HepG2 (cell line): Measurements from ENCODE around the gene TTLL10. TPM values are rescaled to one million over a fixed set of nuclear protein-coding genes. Genes with fewer than 3 reads are reported as not detected.

Source experiments
- PHB2 ChIP-seq: fragments of 450-650 bp; IDR thresholded peaks from 2 replicates; pipeline ENCODE4 v1.6.1; 2018; ENCODE audit not compliant: partially characterized antibody
- POGZ ChIP-seq: sonication (generic); formaldehyde crosslinking; IDR thresholded peaks from 2 replicates; pipeline ENCODE4 v1.4.0; 2020; ENCODE audit warnings: mild to moderate bottlenecking, missing genetic modification reagents
- PTBP1 ChIP-seq: fragments of 200-400 bp; formaldehyde crosslinking; IDR thresholded peaks from 2 replicates; pipeline ENCODE4 v1.6.1; 2018; ENCODE audit warnings: low read length, low read depth; ENCODE audit not compliant: poor library complexity, severe bottlenecking
- ZNF713 ChIP-seq: sonication (generic); formaldehyde crosslinking; IDR thresholded peaks from 2 replicates; pipeline ENCODE4 v1.4.0; 2020; ENCODE audit warnings: mild to moderate bottlenecking, missing genetic modification reagents
- polyA plus RNA-seq, 8 experiments: library from polyadenylated mRNA; depleted of rRNA in 3 of 8; stranded (reverse) in 7 of 8; unstranded in 1 of 8; fragments of >200 nt; fragmentation: Illumina TruSeq in 4 of 8; extraction: Trizol in 4 of 8; gene quantifications; 2 replicates each; pipeline versions ENCODE4 v1.2.1 to v1.2.3, GENCODE V29; 2011 to 2016; ENCODE audit warnings: low read depth in 4 of 8, missing spikeins in 1 of 8, mixed read lengths in 1 of 8; ENCODE audit not compliant: insufficient read depth in 1 of 8
- total RNA-seq, 5 experiments: library from RNA; depleted of rRNA; stranded (reverse); fragments of >200 nt; fragmentation: Illumina TruSeq; extraction: Trizol; gene quantifications; 2 replicates each; pipeline ENCODE4 v1.2.3, GENCODE V29; 2016; ENCODE audit warnings: low read depth in 1 of 5
- TF ChIP-seq, protein P1 (sequence below): sonication (generic); formaldehyde crosslinking; IDR thresholded peaks from 2 replicates; pipeline ENCODE4 v1.4.0; 2020; ENCODE audit warnings: missing genetic modification reagents, borderline replicate concordance
- TF ChIP-seq, protein P2 (sequence below): sonication (generic); formaldehyde crosslinking; IDR thresholded peaks from 2 replicates; pipeline ENCODE4 v1.4.0; 2020; ENCODE audit warnings: mild to moderate bottlenecking, missing genetic modification reagents

TTLL10 gene
- total and polyA plus RNA-seq, 2 of the 13 experiments (the other 11 are each of a cell fraction or from before 2014, with no cell fraction given), result not detected

DNA sequence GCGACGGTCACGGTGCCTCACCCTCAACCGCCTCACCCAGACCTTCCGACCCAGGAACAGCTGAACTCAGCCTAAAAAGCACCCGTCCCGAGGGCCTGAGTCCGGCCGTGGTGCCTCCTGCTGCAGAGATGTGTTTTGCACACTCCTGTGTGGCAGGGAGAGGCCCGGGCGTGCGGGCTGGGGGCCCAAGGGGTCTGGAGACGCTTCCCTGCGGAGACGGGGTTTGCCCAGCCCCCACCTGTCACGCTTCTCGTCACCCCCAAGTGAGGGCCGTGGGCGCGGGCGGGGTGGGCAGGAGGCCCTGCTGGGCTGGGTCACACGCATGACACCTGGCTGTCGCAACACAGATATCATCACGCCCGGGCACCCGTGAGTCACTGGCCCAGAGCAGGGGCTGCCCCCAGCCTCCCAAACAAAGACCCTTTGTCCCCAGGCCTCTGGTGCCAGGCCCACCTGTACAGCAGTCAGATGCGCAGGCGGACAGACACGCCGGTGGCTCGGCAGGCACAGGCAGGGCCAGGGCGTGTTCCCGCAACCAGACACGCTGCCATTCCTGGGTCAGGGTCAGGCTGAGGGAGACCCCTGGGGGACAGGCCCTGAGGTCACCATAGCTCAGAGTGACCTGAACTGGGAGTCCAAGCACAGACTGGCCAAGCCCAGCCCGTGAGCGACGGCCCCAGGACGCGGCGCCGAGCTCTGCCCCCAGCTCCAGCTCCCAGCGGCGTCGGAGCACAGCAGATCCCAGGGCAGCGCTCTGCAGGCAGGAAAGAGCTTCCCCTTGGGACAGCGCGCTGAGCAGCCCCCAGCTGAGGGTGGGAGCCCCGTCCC, 64.4 kb downstream of the TTLL10 start (continued):
- TF ChIP-seq, protein P1, sequence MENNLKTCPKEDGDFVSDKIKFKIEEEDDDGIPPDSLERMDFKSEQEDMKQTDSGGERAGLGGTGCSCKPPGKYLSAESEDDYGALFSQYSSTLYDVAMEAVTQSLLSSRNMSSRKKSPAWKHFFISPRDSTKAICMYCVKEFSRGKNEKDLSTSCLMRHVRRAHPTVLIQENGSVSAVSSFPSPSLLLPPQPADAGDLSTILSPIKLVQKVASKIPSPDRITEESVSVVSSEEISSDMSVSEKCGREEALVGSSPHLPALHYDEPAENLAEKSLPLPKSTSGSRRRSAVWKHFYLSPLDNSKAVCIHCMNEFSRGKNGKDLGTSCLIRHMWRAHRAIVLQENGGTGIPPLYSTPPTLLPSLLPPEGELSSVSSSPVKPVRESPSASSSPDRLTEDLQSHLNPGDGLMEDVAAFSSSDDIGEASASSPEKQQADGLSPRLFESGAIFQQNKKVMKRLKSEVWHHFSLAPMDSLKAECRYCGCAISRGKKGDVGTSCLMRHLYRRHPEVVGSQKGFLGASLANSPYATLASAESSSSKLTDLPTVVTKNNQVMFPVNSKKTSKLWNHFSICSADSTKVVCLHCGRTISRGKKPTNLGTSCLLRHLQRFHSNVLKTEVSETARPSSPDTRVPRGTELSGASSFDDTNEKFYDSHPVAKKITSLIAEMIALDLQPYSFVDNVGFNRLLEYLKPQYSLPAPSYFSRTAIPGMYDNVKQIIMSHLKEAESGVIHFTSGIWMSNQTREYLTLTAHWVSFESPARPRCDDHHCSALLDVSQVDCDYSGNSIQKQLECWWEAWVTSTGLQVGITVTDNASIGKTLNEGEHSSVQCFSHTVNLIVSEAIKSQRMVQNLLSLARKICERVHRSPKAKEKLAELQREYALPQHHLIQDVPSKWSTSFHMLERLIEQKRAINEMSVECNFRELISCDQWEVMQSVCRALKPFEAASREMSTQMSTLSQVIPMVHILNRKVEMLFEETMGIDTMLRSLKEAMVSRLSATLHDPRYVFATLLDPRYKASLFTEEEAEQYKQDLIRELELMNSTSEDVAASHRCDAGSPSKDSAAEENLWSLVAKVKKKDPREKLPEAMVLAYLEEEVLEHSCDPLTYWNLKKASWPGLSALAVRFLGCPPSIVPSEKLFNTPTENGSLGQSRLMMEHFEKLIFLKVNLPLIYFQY (CRISPR knock-in tag), result peak; percentile 76
- TF ChIP-seq PTBP1, result peak; percentile 17
- no peak for TF ChIP-seq POGZ (CRISPR knock-in tag)
- no peak for TF ChIP-seq PHB2
- TF ChIP-seq, protein P2, sequence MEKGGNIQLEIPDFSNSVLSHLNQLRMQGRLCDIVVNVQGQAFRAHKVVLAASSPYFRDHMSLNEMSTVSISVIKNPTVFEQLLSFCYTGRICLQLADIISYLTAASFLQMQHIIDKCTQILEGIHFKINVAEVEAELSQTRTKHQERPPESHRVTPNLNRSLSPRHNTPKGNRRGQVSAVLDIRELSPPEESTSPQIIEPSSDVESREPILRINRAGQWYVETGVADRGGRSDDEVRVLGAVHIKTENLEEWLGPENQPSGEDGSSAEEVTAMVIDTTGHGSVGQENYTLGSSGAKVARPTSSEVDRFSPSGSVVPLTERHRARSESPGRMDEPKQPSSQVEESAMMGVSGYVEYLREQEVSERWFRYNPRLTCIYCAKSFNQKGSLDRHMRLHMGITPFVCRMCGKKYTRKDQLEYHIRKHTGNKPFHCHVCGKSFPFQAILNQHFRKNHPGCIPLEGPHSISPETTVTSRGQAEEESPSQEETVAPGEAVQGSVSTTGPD (CRISPR knock-in tag), result peak; percentile 44; the same call in 1 of the 2 replicates
- no peak for TF ChIP-seq ZNF713 (CRISPR knock-in tag)
